GM19372 (cell line): ENCODE measurements around the gene OR3A2.
"Not testable (repeated sequence)": the region's sequence is repeated elsewhere in the genome, so short reads cannot be mapped to it uniquely, and the experiment has no call there.

Experiments used
- ATAC-seq: cut with Tn5 transposase; IDR thresholded peaks from one replicate; pipeline ENCODE4 v1.9.1; 2021; ENCODE audit warnings: mild to moderate bottlenecking, low read depth, moderate library complexity; ENCODE audit not compliant: unreplicated experiment

The OR3A2 gene

GRCh38 chr17:3295632-3296031, 90.5 kb downstream of the OR3A2 start:
- no peak for ATAC-seq

GRCh38 chr17:3293548-3293947, 92.6 kb downstream of the OR3A2 start:
- not testable (repeated sequence) for ATAC-seq

- ATAC-seq = no peak
Measured at GRCh38 chr17:3282901-3283300, 103.2 kb downstream of the OR3A2 start.

GRCh38 chr17:3276126-3276525, 110.0 kb downstream of the OR3A2 start:
- no peak for ATAC-seq

GRCh38 chr17:3271072-3271848, 114.8 kb downstream of the OR3A2 start:
- no peak for ATAC-seq

DNA sequence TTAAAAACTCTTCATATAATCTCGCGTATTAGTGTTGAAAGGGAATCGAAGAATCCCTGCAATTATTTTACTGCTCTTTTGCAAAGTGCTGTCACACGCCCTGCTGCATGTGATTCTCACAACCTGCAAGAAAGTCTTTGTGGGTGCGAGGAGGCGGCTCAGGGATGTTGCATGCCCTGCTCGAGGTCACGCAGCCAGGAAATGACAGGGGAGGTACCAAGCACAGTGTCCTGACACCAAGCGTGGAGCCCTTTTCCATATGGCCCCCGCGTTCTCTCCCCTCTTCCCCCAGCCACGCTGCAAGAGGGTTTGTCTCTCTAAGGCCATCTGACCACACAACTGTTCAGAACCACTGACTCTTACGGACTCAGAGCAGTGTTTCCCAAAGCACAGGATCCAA, 125.5 kb downstream of the OR3A2 start:
- ATAC-seq = no peak

- ATAC-seq = no peak
Measured at GRCh38 chr17:3260163-3260562, 125.9 kb downstream of the OR3A2 start.

GRCh38 chr17:3256575-3256974, 129.5 kb downstream of the OR3A2 start:
- ATAC-seq = no peak

- ATAC-seq = not testable (repeated sequence)
Measured at GRCh38 chr17:3249013-3249412, 137.1 kb downstream of the OR3A2 start.

DNA sequence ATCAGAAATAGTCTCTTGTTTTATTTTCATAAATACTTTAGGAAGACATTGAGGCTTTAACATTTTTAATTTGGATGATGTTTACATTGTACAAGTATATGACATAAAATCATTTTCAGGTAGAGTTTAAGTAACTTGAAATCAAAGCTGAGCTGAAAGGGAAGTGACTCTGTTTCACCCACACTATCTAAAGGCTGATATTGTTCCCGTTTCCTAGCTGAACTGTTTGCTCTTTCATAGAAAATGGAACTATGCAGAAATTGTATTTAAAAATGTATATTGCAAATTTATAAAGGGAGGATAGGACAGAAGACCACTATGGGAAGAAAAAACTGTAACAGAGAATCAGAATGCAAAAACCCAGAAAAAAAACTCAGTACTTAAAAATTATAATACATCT, 141.3 kb downstream of the OR3A2 start:
- not testable (repeated sequence) for ATAC-seq

- not testable (repeated sequence) for ATAC-seq
Measured at GRCh38 chr17:3241044-3241443, 145.1 kb downstream of the OR3A2 start.

DNA sequence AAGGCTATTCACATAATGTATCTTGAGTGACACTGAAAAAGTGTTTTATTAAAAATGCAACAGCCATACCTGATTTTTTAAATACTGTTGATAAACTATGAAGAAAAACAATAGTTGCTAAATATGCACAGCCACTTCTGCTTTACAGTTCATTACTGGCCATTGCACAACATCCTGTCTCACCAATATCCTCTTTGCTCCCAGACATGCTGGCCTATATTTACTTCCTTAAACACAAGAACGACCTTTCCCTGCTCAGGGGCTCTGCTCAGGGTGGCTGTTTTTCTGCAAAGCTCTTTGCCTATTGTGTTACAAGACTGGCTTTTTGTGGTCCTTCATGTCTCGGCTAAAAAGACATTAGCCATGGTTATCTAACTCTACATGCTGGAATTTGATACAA, 147.4 kb downstream of the OR3A2 start:
- ATAC-seq = not testable (repeated sequence)

DNA sequence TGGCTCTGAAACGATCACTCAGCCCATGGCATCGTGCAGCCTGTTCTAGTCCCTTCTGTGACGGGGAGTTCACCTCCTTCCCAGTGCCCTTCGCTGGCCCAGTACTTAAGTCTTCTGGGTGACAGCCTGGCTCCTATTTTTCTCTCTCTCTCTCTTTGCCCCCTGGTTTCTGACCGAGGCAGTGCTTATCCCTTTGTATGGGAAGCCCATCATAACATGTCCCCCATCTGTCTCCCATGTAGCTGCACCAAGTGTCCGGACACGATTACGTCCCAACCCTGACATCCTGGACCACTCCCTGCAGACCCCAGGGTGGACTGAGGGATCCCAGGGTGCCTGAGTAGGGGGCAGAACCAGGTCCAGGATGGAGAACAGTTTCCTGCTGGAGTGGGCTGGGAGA, 153.8 kb downstream of the OR3A2 start:
- not testable (repeated sequence) for ATAC-seq
